Tibial nerve (tissue), 4 donors: ENCODE measurements around the gene SPON1.

ENCODE experiments used
- EP300 ChIP-seq, 2 donors: sonication (generic); formaldehyde crosslinking; IDR thresholded peaks; one replicate each; pipeline ENCODE4 v1.6.1; 2017; ENCODE audit warnings: antibody characterized with exemption in 2 of 2, mild to moderate bottlenecking in 1 of 2
- TF ChIP-seq, protein P1 (sequence below), 5 experiments: fragments of 200-600 bp in 3 of 5; fragments of 450-650 bp in 2 of 5; sonication (generic) in 3 of 5; IDR thresholded peaks; one replicate each; pipeline ENCODE4 v1.5.1; 2016 to 2019; ENCODE audit warnings: antibody characterized with exemption in 5 of 5, mild to moderate bottlenecking in 3 of 5, moderate library complexity in 2 of 5

- TF ChIP-seq, protein P1, sequence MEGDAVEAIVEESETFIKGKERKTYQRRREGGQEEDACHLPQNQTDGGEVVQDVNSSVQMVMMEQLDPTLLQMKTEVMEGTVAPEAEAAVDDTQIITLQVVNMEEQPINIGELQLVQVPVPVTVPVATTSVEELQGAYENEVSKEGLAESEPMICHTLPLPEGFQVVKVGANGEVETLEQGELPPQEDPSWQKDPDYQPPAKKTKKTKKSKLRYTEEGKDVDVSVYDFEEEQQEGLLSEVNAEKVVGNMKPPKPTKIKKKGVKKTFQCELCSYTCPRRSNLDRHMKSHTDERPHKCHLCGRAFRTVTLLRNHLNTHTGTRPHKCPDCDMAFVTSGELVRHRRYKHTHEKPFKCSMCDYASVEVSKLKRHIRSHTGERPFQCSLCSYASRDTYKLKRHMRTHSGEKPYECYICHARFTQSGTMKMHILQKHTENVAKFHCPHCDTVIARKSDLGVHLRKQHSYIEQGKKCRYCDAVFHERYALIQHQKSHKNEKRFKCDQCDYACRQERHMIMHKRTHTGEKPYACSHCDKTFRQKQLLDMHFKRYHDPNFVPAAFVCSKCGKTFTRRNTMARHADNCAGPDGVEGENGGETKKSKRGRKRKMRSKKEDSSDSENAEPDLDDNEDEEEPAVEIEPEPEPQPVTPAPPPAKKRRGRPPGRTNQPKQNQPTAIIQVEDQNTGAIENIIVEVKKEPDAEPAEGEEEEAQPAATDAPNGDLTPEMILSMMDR (IDR thresholded peaks at IDR 0.05), result no peak
- no peak for TF ChIP-seq EP300 (IDR thresholded peaks at IDR 0.05)
Observed at GRCh38 chr11:14058061-14058460, 95.5 kb downstream of the SPON1 start.
